Measurements from ENCODE around the gene HS3ST3B1.

GRCh38 chr17:14301279-14302090 lies 604 bp downstream of the HS3ST3B1 start:
- TF ChIP-seq CTCF (IDR thresholded peaks at IDR 0.05; ENCODE audit: low read depth, low read length, poor library complexity, severe bottlenecking) (no peak), EZH2phosphoT487 (IDR thresholded peaks at IDR 0.05; ENCODE audit: borderline replicate concordance, low read length) (no peak)
